Right forelimb (tissue), 1 donor: ENCODE results near the gene ENGASE.
"Not testable (repeated sequence)": the region's sequence is repeated elsewhere in the genome, so short reads cannot be mapped to it uniquely, and the experiment has no call there.

Experiments
- DNase-seq: peaks from one replicate; pipeline ENCODE4 v3.0.0-alpha.2; 2018

Gene ENGASE

DNA sequence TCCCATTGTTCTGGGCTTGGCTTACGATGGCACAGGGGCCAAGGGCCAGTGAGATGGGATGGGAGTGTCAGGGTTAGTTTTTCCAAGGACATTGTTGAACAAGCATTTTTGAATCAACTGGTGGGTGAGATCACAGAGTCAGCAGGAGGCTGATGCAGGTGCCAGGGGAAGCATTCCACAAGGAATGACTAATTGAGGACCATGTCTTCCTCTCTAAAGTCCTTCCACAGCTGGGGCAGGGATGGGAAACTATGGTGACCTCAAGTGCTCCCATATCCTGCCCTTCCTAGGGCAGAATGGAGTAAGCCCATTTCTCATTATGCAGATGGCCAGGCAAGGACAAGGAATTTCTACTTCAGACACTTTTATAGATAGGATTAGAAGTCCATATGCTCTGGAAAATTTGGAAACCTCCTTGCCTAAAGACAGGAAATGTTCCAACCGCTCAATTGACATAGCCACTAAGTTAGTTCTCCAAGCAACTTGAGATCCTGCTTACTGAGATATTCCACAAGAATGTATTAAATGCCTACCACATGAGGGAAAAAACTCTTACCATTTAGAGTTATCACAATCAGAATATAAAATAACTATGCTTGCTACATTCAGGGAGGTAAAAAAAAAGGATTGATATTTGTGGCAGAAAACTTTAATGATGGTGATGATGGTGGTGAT is 21.2 kb upstream of the ENGASE start:
- no peak for DNase-seq

DNA sequence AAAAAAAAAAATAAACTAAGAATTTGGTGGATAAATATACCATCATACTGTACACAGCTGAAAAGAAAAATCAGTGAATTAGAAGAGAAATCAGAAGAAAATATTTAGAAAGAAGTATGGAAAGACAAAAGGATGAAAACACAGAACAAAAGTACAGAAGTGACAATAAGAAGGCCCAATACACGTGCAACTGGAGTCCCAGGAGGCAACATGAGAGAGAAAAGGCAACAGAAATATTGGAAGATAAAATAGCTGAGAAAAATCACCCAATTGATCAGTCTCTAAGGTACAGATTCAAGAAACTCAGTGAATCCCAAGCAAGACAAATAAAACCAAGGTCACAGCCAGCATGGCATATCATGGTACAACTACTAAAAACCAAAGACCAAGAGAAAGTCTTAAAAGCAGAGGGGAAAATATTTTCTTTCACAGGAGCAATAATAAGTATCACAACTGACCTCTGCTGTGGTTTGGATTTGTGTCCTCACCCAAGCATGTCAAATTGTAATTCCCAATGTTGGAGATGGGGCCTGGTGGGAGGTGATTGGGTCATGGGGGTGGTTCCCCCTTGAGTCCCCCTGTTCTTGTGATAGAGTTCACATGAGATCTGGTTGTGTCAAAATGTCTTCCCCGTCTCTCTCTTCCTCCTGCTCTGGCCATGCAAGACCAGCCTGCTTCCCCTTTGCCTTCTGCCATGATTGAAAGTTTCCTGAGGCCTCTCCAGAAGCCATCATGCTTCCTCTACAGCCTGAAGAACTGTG is 20.2 kb upstream of the ENGASE start:
- DNase-seq = no peak

DNA sequence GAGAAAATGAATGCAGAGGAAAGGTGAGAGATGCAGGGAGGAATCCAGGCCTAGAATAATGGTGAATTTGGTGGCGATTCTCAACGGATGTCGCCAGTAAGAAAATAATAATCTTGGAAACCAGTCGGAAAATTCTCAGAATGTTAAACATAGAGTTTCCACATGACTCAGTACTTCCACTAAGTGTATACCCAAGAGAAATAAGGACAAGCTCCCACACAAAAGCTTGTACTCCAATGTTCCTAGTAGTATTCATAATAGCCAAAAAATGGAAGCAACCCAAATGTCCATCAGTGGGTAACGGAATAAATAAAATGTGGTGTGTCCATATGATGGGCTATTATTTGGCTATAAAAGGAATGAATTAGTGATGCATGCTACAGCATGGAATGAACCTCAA is 19.4 kb upstream of the ENGASE start:
- no peak for DNase-seq

DNA sequence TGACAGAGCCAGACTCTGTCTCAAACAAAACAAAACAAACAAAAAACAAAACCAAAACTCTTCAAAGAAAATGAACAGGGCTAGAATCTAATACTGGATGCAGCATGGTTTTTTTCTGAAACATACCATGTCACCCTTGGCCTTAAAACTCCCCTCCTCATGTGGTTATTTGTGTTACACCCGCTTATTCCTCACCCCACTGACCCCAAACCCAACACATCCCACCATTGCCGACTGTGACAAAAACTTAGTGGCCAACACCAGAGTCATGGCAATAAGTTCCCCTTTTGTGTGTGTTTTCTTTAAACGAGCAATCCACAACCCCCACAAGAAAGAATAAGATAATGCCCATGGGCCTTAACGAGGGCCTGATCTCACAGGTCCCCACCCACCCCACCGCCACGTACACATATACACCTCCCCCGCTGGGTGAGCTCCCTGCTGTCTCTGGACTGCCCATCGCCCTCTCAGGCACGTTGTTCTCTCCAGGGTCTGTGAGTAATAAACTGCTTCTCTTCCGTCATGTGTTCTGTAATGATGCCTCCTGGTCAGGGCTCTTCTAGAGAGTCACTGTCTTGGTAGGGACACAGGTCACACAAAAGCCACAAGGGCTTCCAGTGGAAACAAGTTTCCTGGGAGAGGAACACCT is 16.8 kb upstream of the ENGASE start:
- no peak for DNase-seq

DNA sequence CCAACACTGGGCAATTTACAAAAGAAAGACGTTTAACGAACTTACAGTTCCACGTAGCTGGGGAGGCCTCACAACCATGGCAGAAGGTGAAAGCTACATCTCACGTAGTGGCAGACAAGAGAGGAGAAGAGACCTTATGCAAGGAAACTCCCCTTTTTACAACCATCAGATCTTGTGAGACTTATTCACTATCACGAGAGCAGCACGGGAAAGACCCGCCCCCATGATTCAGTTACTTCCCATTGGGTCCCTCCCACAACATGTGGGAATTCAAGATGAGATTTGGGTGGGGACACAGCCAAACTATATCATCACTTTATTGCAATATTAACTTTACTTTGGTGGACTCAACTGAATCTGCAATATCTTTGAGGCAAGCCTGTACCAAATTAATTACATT is 11.9 kb upstream of the ENGASE start:
- DNase-seq = no peak

DNA sequence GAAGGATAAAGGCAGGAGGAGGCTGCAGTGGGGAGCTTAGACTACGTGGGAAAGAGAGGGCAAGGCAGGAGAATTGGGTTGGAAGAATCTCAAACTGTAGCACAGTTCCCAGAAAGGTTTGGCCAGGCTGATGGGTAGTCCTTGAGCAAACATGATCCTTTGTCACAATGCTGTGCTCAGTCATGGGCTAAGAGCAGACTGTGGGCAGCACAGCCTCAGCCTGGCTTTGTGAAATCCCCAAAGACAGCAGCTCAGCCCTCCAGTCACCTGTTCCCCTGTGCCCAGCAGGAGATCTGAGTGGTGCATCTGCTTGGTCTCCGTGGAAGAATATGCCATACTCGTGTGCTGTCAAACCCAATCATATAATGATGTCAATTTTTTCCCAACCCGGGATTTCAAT is 10.6 kb upstream of the ENGASE start:
- no peak for DNase-seq

DNA sequence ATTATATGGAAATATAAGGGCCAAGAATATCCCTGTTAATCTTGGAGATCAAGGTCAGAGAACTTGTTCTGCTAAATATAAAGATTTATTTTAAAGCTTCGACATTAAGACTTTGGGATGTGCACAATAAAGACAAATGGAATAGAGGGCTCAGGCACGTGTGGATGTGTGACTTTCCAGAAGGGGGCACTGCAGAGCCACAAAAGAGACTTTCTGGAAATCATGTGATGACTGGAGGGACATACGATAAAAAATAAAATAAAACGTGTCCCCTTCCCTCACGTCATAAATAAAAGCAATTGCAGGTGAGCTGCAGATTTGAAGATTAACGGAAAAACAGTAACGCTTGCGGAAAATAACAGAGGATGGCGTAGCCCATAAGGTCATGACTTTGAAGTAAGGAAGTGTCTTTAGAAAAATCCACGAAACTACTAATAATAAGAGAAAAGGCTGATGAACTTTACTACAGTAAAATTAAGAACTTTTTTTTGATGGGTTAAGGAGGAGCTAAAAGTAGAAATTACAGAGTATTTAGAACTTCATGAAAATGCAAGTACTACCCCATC is 9.4 kb upstream of the ENGASE start:
- no peak for DNase-seq

DNA sequence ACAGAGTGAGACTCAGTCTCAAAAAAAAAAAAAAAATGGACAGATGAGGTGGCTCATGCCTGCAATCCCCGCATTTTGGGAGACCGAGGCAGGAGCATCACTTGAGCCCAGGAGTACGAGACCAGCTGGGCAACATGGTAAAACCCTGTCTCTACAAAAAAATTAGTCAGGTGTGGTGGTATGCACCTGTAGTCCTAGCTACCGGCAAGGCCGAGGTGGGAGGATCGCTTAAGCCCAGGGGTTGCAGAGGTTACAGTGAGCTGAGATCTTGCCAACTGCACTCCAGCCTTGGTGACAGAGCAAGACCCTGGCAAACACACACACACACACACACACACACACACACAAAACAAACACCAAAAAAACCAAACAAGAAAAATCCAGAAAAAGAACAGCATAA is 7.7 kb upstream of the ENGASE start:
- no peak for DNase-seq

DNA sequence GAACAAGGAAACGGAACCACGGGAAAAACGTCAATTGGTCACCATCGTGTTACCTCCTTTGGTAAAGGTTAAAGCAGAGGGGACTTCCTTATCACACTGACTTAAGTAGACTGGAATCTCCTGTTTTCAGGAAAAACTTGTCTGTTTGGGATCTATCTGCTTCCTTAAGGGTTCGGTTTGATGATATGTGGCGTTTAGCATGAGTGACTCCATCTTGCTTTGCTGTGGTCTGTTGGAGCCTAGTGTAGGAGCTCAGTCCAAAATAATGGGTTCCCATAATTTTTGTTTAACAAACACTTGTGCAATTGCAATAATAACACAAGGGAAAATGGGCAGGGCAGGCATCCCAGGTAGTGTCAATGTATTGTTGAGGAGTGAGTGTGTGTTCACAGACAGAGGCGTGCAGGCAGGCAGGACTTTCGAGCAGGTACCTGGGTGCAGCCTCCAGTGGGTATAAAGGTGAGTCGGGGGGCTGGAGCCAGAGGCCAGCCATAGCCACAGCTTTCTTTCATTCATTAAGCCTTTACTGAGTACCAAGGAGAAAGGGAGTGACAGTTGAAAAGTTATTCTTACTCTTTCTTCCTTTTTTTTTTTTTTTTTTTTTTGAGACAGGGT is 4.3 kb upstream of the ENGASE start:
- no peak for DNase-seq

DNA sequence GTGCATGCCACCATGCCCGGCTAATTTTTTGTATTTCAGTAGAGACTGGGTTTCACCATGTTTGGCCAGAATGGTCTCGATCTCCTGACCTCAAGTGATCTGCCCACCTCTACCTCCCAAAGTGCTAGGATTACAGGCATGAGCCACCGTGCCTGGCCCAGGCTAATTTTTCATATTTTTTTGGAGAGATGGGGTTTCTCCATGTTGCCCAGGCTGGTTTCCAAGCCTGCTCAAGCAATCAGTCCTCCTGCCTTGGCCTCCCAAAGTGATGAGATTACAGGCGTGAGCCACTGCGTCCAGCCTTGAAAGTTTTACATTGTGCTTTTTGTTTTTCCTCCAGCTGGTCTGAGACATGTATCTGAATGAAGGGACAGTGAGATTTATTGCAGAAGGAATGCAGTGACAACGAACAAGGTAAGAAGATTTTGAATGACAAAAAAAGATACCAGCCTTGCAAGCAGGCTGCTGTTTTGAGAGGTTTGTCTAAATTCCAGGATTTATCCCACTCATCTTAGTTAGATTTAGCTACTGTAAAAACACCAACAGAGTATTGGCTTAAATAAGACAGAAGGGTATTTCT is 3.4 kb upstream of the ENGASE start:
- no peak for DNase-seq

DNA sequence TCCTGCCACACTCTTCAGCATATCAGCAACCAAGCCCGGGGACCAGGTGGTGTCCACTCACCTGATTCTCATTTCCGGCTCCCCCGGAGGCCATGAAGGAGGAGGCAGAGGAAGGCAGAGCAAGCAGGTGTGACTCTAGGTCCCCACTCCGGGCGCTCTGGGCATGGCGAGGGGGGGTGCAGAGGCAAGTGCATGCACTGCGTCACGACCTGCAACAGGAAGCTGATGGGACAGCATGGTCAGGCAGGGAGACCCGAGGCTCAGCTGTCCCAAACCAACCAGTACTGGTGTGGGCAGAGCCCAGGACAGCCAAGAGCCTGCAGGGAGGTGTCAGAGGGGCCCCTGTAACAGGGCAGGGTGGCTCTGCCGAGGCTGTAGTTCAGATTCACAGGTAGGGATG is 2.1 kb upstream of the ENGASE start:
- DNase-seq = no peak

DNA sequence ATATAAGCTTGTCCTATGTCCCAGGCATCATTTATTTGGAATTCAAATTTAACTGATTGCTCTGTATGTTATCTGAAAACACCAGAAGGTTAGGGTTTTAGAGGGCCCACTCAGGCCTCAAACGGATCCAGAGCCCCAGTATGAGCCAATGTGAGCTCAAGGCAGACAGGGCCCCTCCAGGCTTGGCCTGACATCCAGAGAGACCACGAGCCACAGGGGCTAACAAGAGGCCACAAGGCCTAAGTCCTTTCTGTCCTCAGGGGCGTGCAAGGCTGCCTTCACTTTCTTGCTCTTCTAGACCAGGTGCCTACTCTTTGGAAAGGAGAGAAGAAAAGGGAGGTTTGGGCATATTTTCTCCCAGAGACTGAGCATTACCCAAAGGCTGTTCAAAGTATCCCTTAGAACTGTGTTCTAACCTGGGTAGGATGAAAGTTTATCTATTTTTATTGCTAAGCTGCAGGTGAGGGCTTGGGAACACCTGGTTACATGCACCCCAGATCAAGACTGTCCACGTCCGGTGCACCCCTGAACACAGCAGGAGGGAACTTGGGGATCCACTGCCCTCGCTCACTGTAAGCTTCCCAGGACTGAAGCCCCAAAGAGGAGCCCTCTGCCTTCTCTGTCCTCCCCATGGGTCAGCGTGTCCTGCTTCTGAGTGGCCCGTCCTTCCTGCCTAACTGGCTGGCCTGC is 1.5 kb upstream of the ENGASE start:
- DNase-seq = no peak

DNA sequence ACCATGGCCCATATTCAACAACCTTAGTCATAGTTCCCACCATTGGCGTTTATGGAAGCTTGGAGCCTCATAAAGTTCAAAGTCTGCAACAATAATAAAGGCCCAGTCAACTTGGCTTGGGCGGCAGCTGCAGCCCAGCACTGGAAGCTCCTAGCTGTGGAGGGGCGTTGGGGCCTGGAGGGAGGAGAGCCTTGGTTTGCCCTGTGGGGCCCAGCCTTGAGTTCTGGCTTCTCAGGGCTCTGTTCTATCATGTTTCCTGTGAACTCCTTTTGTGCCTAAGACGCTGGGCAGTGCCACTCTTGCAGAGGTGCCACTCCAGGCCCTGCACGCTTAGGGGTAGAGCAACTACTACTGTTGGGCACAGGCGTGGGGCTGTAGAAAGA is 927 bp upstream of the ENGASE start:
- DNase-seq = no peak

DNA sequence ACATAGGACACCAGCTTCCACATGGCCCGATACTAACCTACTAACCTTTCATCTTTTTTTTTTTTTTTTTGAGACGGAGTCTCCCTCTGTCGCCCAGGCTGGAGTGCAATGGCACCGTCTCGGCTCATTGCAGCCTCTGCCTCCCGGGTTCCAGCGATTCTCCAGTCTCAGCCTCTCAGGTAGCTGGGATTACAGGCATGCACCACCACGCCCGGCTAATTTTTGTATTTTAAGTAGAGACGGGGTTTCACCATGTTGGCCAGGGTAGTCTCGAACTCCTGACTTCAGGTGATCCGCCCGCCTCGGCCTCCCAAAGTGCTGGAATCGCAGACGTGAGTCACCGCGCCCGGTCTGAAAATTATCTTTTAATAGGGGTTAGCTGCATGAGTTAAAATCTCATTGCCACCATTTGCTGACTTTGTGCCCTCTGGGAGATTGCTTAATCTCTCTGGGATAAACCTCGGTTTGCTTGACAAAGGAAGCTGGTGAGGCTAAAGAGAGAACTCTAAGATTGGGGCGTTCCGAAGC is 439 bp upstream of the ENGASE start:
- DNase-seq = not testable (repeated sequence)

DNA sequence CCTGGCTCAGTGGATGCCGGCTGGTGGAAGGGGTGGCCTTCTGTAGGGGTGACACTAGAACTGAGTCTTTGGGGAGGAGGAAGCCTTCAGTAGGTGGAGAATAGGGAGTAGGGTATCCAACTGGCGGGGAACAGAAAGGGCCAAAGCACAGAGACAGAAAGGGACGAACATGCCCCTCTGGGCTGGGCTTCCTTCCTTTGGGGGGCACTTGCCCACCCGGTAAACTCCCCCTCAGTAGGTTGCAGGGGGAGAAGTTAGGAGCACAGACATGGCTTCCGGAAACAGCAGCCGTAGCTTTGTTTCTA is 774 bp downstream of the ENGASE start:
- DNase-seq = no peak

DNA sequence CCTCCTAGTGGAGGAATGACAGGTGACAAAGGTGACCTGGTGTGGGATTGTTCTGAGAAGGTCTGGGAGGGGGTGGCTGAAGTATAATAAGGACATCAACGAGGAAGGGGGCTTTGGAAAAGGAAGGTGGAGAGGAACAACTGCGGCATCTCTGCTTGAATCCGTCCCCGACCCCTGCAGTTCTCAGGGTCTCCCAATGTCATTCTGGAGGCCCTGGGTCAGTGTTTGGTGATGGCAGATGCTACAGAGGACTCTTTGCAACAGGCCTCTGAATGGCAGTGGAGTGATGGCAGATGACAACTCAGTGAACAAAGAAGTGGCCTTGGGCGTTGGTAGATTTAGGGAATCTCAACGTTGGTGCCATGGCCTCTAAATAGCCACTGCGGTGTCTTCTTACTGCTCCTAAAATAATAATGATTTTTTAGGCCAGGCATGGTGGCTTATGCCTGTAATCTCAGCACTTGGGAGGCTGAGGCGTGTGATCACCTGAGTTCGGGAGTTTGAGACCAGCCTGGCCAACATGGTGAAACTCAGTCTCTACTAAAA is 1.3 kb downstream of the ENGASE start:
- no peak for DNase-seq

DNA sequence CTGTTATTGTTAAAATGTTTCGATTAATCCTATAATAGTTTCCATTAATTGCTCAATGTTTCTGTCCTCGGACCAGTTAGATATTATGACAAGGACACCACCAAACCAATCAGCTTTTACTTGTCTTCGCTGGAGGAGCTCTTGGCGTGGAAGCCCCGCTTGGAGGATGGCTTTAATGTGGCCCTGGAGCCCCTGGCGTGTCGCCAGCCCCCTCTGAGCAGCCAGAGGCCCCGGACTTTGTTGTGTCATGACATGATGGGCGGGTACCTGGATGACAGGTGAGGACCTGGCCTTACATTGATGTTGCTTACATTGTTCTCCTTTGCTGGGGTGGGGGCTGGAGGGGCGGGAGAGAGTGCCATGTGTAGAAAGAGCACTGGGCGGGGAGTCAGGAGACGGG is 3.0 kb downstream of the ENGASE start:
- no peak for DNase-seq

DNA sequence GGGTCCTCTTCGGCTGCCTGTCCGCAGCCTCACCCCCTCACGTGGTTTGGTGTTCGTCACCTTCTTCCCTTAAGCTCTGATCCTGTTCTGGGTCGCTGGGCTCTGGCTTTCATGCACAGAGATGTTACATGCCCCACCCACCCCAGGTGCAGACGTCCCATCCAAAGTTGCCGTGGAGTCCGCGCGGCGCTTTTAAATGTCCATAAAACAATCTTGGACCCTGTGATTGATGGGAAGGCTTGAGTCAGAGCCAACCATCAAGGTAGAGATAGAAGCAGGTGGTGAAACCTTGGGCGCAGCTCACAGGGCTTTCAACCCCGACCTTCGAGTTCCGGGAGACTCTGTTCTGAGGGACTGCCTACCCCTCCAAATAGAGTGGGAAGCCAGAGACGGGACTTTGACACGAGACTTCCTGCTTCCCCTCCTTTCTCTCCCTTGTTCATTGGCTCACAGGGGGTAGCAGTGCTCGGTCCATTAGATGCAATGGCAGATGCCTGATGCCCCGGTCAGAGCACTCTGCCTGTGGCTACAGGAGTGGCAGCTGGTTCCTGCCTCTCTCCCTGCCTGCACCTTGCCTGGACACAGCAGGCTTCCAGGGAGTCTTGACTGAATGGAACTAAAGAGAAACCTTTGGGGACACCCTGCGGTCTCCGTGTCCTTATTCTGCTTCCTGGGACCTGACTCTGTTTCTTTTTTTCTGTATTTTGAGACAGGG is 4.0 kb downstream of the ENGASE start:
- no peak for DNase-seq

DNA sequence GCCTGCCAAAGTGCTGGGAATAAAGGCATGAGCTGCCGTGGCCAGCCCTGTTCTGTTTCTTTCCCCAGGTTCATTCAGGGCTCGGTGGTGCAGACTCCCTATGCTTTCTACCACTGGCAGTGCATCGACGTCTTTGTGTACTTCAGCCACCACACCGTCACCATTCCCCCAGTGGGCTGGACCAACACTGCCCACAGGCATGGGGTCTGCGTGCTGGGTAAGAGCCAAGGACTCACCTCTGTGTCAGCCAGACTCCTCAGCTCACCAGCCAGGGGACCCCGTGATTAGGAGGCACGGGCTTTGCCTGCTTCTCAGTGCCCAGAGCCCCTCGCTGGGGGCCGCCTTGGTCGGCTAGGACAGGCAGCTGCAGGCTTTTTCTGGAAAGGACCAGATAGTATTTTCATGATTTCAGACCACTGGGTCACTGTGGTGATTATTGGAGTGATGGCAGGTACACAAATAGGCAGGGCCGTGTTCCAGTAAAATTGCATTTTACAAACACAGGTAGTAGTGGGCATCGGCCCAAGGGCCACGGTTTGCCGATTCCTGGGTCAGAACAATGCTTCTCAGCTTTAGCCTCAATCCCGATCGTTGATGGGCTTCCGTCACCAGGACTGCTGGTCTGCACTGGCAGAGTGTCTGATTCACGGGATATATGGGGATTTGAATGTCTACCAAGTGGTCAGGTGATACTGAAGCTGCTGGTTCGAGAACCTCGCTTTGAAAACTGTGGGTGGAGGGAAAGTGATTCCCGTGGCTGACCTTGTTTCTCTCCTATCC is 5.0 kb downstream of the ENGASE start:
- no peak for DNase-seq

DNA sequence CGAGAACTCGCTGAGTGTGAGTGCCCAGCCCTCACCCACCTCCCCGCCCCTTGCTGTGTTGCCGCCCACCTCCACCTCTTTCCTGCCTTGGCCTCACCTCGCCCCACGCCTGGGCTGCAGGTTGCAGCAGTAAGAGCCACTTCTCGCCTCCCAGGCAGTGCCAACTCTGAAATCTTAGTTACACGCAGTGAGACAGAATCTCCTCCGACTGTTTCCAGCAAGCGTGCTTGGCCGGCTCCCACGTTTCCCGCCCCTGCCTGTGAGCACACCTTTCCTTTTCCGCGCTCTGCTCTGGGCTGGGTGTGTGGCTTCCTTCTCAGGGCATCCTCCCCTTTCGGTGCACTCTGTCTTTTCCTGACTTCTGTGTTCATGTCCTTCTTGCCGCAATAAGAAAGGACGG is 5.7 kb downstream of the ENGASE start:
- DNase-seq = no peak
